CD4-positive, alpha-beta T cell treated with Interleukin-15 for 1 hour (primary cell): ENCODE data around the gene BICD1.
"Not testable (repeated sequence)": the region's sequence is repeated elsewhere in the genome, so short reads cannot be mapped to it uniquely, and the experiment has no call there.

Experiments used
- DNase-seq: peaks from one replicate; pipeline ENCODE4 v3.0.0-alpha.2; 2020

Gene BICD1

GRCh38 chr12:32106517-32107358, at the start of gene BICD1:
TSS of gene BICD1 (plus strand) at chr12:32106847. CDS start at chr12:32107332, 485 bp downstream.
- DNase-seq: peak; percentile 72

- DNase-seq: no peak
Measured at GRCh38 chr12:32061033-32061432, 45.6 kb upstream of the BICD1 start.

- no peak for DNase-seq
Measured at GRCh38 chr12:32062881-32063280, 43.8 kb upstream of the BICD1 start.

GRCh38 chr12:32063796-32064195, 42.9 kb upstream of the BICD1 start:
- no peak for DNase-seq

GRCh38 chr12:32066206-32066605, 40.4 kb upstream of the BICD1 start:
- DNase-seq: no peak

GRCh38 chr12:32069071-32069470, 37.6 kb upstream of the BICD1 start:
- DNase-seq: no peak

- DNase-seq: no peak
Measured at GRCh38 chr12:32069731-32070130, 36.9 kb upstream of the BICD1 start.

- DNase-seq: no peak
Measured at GRCh38 chr12:32070370-32070769, 36.3 kb upstream of the BICD1 start.

GRCh38 chr12:32072102-32072501, 34.5 kb upstream of the BICD1 start:
- no peak for DNase-seq

GRCh38 chr12:32074432-32074831, 32.2 kb upstream of the BICD1 start:
- no peak for DNase-seq

GRCh38 chr12:32076941-32077340, 29.7 kb upstream of the BICD1 start:
- no peak for DNase-seq

- no peak for DNase-seq
Measured at GRCh38 chr12:32080435-32080834, 26.2 kb upstream of the BICD1 start.

- DNase-seq: no peak
Measured at GRCh38 chr12:32083489-32083888, 23.2 kb upstream of the BICD1 start.

- DNase-seq: no peak
Measured at GRCh38 chr12:32084017-32084688, 22.5 kb upstream of the BICD1 start.

- no peak for DNase-seq
Measured at GRCh38 chr12:32084753-32085152, 21.9 kb upstream of the BICD1 start.

GRCh38 chr12:32087306-32087705, 19.3 kb upstream of the BICD1 start:
- no peak for DNase-seq

GRCh38 chr12:32089156-32089555, 17.5 kb upstream of the BICD1 start:
- no peak for DNase-seq

GRCh38 chr12:32089586-32089985, 17.1 kb upstream of the BICD1 start:
- DNase-seq: no peak

GRCh38 chr12:32091696-32092095, 15.0 kb upstream of the BICD1 start:
- no peak for DNase-seq

- DNase-seq: no peak
Measured at GRCh38 chr12:32098112-32098511, 8.5 kb upstream of the BICD1 start.

- not testable (repeated sequence) for DNase-seq
Measured at GRCh38 chr12:32099275-32099674, 7.4 kb upstream of the BICD1 start.

- DNase-seq: no peak
Measured at GRCh38 chr12:32100361-32100760, 6.3 kb upstream of the BICD1 start.

- DNase-seq: no peak
Measured at GRCh38 chr12:32100888-32101287, 5.8 kb upstream of the BICD1 start.

GRCh38 chr12:32102234-32102633, 4.4 kb upstream of the BICD1 start:
- no peak for DNase-seq
